ENCODE measurements around the gene TGM2. TPM values are rescaled to one million over a fixed set of nuclear protein-coding genes. Genes with fewer than 3 reads are reported as not detected.

Gene TGM2
- total and polyA plus RNA-seq, 2 donors (not counting 3 experiments of a cell fraction or from before 2014, with no cell fraction given): 861 to 868 TPM

DNA sequence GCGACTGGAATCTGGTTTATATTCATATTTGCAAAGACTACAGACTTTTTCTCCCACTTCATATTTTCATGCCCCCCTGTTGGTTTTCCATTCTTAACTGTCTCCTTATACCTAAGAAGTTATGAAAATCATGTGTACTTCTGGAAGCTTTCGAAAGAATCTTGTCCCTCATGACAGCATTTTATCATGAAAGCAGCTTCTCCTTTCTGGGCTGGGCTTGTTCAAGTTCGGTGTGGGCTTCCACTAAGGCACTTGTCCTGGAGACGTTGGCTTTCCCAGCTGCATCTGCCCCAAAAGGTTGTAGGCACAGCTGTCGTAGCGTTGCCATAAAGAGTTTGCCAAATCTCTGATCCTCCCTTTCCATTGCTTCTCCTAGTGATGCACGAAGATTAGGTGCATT lies 75.0 kb downstream of the TGM2 start:
- CTCF ChIA-PET: interaction anchor here (1.0 to 2.2 kb wide), 3 partner anchors 17 to 131 kb away, joined by 3 to 6 read pairs (median 5); no protein-coding TSS in a partner anchor
- no peak for FAIRE-seq

More for the DNA sequence above, 75.0 kb downstream of the TGM2 start:
- Histone ChIP-seq H3K4me3 (replicated peaks in 1 of 3; ENCODE audit: insufficient read depth in 1 of 3, low read depth in 1 of 3, low read length in 3 of 3) (no peak overlapping the region), H3K27ac (ENCODE audit: insufficient read depth, low read depth, low read length) (no peak overlapping the region), H4K20me1 (replicated peaks; ENCODE audit: control insufficient read depth, extremely low read depth, insufficient read depth, low read length) (no peaks in the 10 kb centered on the region), H3K4me2 (ENCODE audit: insufficient read depth, low read length) (no peak overlapping the region), H3K9ac (replicated peaks; ENCODE audit: extremely low read depth, insufficient read depth, low read length) (no peak overlapping the region), H2AFZ (ENCODE audit: low read depth, low read length) (no peak overlapping the region), H3K4me1 (ENCODE audit: control insufficient read depth, extremely low read depth, insufficient read depth, low read length) (peaks cover 25% of the 10 kb centered on the region), H3K79me2 (ENCODE audit: control insufficient read depth, insufficient read depth, low read length) (no peaks in the 10 kb centered on the region), H3K9me3 (replicated peaks; ENCODE audit: control insufficient read depth, insufficient read depth, low read length) (no peaks in the 10 kb centered on the region), H3K27me3 (ENCODE audit: control insufficient read depth in 2 of 2, insufficient read depth in 2 of 2, low read length in 2 of 2) (no peaks in the 10 kb centered on the region), H3K36me3 (ENCODE audit: control insufficient read depth in 2 of 2, extremely low read depth in 1 of 2, insufficient read depth in 2 of 2, low read length in 2 of 2) (peaks cover 0 to 2% of the 10 kb centered on the region in 2 experiments), H3K9me1 (replicated peaks; ENCODE audit: control insufficient read depth, extremely low read depth, insufficient read depth, low read length) (no peaks in the 10 kb centered on the region)
- POLR2A ChIA-PET: no interaction called here
- no TSS peak for BruUV-seq (replicated peaks)
- no peak for TF ChIP-seq FOS (IDR thresholded peaks at IDR 0.05; ENCODE audit: borderline replicate concordance, insufficient read depth, low read length)
- TF ChIP-seq MYC (IDR thresholded peaks at IDR 0.05; ENCODE audit: low read depth, low read length): no peak
- no peak for TF ChIP-seq POLR2A (IDR thresholded peaks at IDR 0.05; ENCODE audit: low read depth, low read length)
- no peak for TF ChIP-seq EZH2 (IDR thresholded peaks at IDR 0.05; ENCODE audit: borderline replicate concordance, low read depth, low read length, severe bottlenecking)
- TF ChIP-seq POLR2AphosphoS5 (IDR thresholded peaks at IDR 0.05; ENCODE audit: insufficient read depth, low read depth, low read length): no peak
- TF ChIP-seq, protein P1, sequence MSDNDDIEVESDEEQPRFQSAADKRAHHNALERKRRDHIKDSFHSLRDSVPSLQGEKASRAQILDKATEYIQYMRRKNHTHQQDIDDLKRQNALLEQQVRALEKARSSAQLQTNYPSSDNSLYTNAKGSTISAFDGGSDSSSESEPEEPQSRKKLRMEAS (IDR thresholded peaks at IDR 0.05; ENCODE audit: insufficient read depth, insufficient read length): no peak
- TF ChIP-seq GATA2 (IDR thresholded peaks at IDR 0.05; ENCODE audit: insufficient read depth, insufficient read length, low read depth, low read length): no peak
- TF ChIP-seq, protein P2, sequence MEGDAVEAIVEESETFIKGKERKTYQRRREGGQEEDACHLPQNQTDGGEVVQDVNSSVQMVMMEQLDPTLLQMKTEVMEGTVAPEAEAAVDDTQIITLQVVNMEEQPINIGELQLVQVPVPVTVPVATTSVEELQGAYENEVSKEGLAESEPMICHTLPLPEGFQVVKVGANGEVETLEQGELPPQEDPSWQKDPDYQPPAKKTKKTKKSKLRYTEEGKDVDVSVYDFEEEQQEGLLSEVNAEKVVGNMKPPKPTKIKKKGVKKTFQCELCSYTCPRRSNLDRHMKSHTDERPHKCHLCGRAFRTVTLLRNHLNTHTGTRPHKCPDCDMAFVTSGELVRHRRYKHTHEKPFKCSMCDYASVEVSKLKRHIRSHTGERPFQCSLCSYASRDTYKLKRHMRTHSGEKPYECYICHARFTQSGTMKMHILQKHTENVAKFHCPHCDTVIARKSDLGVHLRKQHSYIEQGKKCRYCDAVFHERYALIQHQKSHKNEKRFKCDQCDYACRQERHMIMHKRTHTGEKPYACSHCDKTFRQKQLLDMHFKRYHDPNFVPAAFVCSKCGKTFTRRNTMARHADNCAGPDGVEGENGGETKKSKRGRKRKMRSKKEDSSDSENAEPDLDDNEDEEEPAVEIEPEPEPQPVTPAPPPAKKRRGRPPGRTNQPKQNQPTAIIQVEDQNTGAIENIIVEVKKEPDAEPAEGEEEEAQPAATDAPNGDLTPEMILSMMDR (IDR thresholded peaks at IDR 0.05; ENCODE audit: extremely low read depth in 1 of 2, insufficient read depth in 1 of 2, low read depth in 1 of 2, low read length in 2 of 2): no peak
- no peak for TF ChIP-seq JUN (IDR thresholded peaks at IDR 0.05; ENCODE audit: borderline replicate concordance, insufficient read depth, insufficient read length, low read depth)
- no peak for DNase-seq (ENCODE audit: low read depth, low spot score)
- dilution Hi-C loops (cut with MboI; ENCODE audit: extremely low pct_ligation_motif_present, low sequenced_read_pairs) (no loop called here), intact Hi-C loops (cut with micrococcal nuclease) (no loop called here)
